ENCODE results near the gene PCDHGA1.

PCDHGA1 gene

GRCh38 chr5:141534492-141535213, 204.3 kb downstream of the PCDHGA1 start:
- no peak for DNase-seq (ENCODE audit: low spot score)

DNA sequence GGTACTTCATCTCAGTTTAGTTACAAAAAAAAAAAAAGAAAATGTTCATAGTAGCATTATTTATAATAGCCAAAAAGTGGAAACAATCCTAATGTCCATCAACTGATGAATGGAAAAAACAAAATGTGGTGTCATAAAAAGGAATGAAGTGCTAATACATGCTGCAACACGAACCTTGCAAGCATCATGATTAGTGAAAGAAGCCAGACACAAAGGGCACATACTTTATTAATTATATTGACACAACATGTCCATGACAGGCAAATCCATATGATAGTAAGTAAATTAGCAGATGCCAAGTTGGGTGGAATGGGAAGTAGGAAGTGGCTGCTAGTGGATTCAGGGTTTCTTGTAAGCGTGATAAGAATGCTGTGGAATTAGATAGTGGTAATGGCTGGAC, 212.7 kb downstream of the PCDHGA1 start:
- DNase-seq (ENCODE audit: low spot score) = no peak

- DNase-seq (ENCODE audit: low spot score) = no peak
These were observed 217.2 kb downstream of the PCDHGA1 start for GRCh38 chr5:141547488-141547887.

DNA sequence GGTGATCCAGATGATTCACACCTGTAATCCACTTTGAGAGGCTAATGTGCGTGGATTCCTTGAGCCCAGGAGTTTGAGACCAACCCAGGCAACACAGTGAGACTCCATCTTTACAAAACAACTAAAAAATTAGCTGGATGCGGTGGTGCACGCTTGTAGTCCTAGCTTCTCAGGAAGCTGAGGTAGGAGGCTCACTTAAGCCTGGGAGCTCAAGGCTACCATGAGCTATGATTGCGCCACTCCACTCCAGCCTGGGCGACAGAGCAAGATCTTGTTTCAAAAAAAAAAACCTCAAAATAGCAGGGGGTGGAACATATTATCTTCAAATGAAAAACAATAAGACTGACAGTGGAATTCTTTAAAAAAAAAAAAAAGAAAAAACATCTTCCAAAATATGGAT, 217.6 kb downstream of the PCDHGA1 start:
- DNase-seq (ENCODE audit: low spot score) = no peak

DNA sequence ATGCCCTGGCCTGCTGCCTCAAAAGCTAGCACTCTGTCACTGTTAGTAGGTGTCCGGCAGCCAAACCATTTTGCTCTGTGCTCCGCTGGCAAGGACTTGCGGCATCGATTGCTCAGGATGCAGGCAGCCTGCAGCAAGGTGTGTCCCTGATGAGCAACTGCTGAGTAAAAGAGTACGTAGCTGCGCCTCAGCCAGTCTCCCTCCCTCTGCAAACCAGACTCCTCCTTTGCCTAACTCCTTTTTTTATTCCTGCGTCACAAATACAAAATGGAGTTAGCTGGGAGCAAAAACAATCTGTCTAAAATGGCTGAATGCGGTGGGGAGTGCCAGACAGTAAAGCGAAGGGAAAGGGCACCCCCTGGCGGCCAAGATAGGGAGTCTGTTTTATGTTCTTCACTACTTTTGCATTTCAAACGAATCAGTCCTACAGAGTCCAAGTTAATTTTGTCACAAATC, 227.4 kb downstream of the PCDHGA1 start:
- DNase-seq (ENCODE audit: low spot score) = peak; percentile 90

DNA sequence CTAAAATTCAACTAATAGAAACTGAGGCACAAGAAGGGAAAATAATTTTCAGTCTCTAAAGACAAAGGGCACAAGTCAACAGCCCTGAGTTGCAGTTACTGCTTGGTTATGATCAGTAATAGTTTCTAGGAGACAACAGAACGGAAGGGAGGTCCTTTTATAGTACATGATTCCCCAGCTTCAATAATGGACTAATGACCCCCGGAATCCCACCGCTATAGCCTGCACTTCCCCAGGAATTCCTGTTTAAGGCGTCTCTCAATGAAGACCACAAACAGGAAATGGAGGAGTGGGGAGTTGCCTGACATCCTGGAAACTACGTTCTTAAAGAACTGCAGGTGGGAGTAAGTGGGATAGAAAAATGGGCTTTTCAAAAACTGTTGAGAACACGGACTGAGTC, 227.8 kb downstream of the PCDHGA1 start:
- DNase-seq (ENCODE audit: low spot score) = no peak

GRCh38 chr5:141559461-141559860, 229.1 kb downstream of the PCDHGA1 start:
- peak; percentile 20 for DNase-seq (ENCODE audit: low spot score)

- no peak for DNase-seq (ENCODE audit: low spot score)
These were observed 229.8 kb downstream of the PCDHGA1 start for GRCh38 chr5:141560151-141560550.

GRCh38 chr5:141560725-141561483, 230.6 kb downstream of the PCDHGA1 start:
- DNase-seq (ENCODE audit: low spot score) = peak; percentile 88

Data from GM03348 (cell line).